GM23338 (cell line): ENCODE measurements around the gene ZNF543.

Experiments
- CREB1 ChIP-seq: fragments of 250-450 bp; sonication (Bioruptor Pico); IDR thresholded peaks from 2 replicates; pipeline ENCODE4 v1.5.0; 2020; ENCODE audit warnings: low read depth, mild to moderate bottlenecking, moderate library complexity
- CTCF ChIP-seq, 2 experiments: fragments of 200-600 bp in 1 of 2; sonication (generic) in 1 of 2; conservative IDR thresholded peaks; 2 replicates each; pipeline versions ENCODE4 v1.5.1 to v1.6.1; 2016 to 2017; ENCODE audit warnings: antibody characterized with exemption in 2 of 2, low read depth in 2 of 2, mild to moderate bottlenecking in 2 of 2, moderate library complexity in 1 of 2
- EZH2 ChIP-seq: fragments of 200-600 bp; sonication (generic); IDR thresholded peaks from one replicate; pipeline ENCODE4 v1.8.0; 2017; ENCODE audit warnings: antibody characterized with exemption, mild to moderate bottlenecking, low read depth; ENCODE audit not compliant: unreplicated experiment
- POLR2AphosphoS5 ChIP-seq: IDR thresholded peaks from 2 replicates; pipeline ENCODE4 v1.6.1; 2016; ENCODE audit warnings: antibody characterized with exemption, low read depth
- REST ChIP-seq: IDR thresholded peaks from one replicate; pipeline ENCODE4 v1.6.1; 2018; ENCODE audit warnings: antibody characterized with exemption; ENCODE audit not compliant: unreplicated experiment

GRCh38 chr19:57280962-57281400 is 39.3 kb upstream of the ZNF543 start:
- no peak for TF ChIP-seq CTCF (conservative IDR thresholded peaks at IDR 0.05; ENCODE audit: low read depth in 2 of 2)
- no peak for TF ChIP-seq EZH2
- TF ChIP-seq POLR2AphosphoS5 = no peak
- no peak for TF ChIP-seq CREB1
- no peak for TF ChIP-seq REST
